Measurements from ENCODE around the gene PIP5K1B.

GRCh38 chr9:68978501-68978900 is 273.5 kb downstream of the PIP5K1B start:
- TF ChIP-seq CTCF (conservative IDR thresholded peaks at IDR 0.05; ENCODE audit: low read depth in 2 of 2): no peak
- TF ChIP-seq POLR2AphosphoS5 (IDR thresholded peaks at IDR 0.05; ENCODE audit: low read depth): no peak
- no peak for TF ChIP-seq EZH2 (IDR thresholded peaks at IDR 0.05; ENCODE audit: low read depth, unreplicated experiment)
- no peak for TF ChIP-seq REST (IDR thresholded peaks at IDR 0.05; ENCODE audit: unreplicated experiment)
- no peak for TF ChIP-seq EZH2phosphoT487 (IDR thresholded peaks at IDR 0.05; ENCODE audit: unreplicated experiment)
- no peak for TF ChIP-seq ZNF114 (CRISPR knock-in tag; IDR thresholded peaks at IDR 0.05)

Data from GM23338 (cell line).